Thoracic aorta (tissue), 2 donors: Measurements from ENCODE around the gene ELOVL7. TPM values are rescaled to one million over a fixed set of nuclear protein-coding genes. Genes with fewer than 3 reads are reported as not detected.

Experiments
- ATAC-seq: fragments of 150-250 bp; one replicate; pipeline ENCODE4 v1.8.0; 2017; ENCODE audit warnings: low read depth; ENCODE audit not compliant: insufficient number of reproducible peaks, low FRiP score
- DNase-seq: peaks from one replicate; pipeline ENCODE4 v3.0.0-alpha.2; 2020; ENCODE audit warnings: low spot score
- H3K27ac ChIP-seq, 2 donors: fragments of 200-600 bp; sonication (generic); 1 replicate in 1 of 2; 2 replicates in 1 of 2; pipeline ENCODE4 v1.5.1; 2016; ENCODE audit warnings: mild to moderate bottlenecking in 2 of 2, moderate library complexity in 2 of 2
- H3K27me3 ChIP-seq: fragments of 200-600 bp; sonication (generic); replicated peaks from 2 replicates; pipeline ENCODE4 v1.6.0; 2016; ENCODE audit warnings: mild to moderate bottlenecking; ENCODE audit not compliant: insufficient read depth
- H3K36me3 ChIP-seq: fragments of 200-600 bp; sonication (generic); one replicate; pipeline ENCODE4 v1.5.1; 2016
- H3K4me1 ChIP-seq, 2 donors: fragments of 200-600 bp; sonication (generic); 1 replicate in 1 of 2; 2 replicates in 1 of 2; pipeline versions ENCODE4 v1.5.1 to v1.6.0; 2016; ENCODE audit warnings: low read depth in 2 of 2, mild to moderate bottlenecking in 1 of 2; ENCODE audit not compliant: control insufficient read depth in 1 of 2
- H3K4me3 ChIP-seq: fragments of 200-600 bp; sonication (generic); 2 replicates; pipeline ENCODE4 v1.5.1; 2016; ENCODE audit warnings: mild to moderate bottlenecking
- H3K9me3 ChIP-seq: fragments of 200-600 bp; sonication (generic); 2 replicates; pipeline ENCODE4 v1.5.1; 2016
- total RNA-seq, 2 donors: library from RNA; depleted of rRNA; stranded (reverse); fragments of >200 nt; gene quantifications; one replicate each; pipeline versions ENCODE4 v1.1.0 to v1.2.3, GENCODE V29; 2016
- TF ChIP-seq, protein P1 (sequence below): fragments of 200-600 bp; sonication (generic); IDR thresholded peaks from one replicate; pipeline ENCODE4 v1.5.1; 2019; ENCODE audit warnings: antibody characterized with exemption

Gene ELOVL7
- total RNA-seq, 2 donors from 2014 or later: 3.0 to 18.5 TPM

DNA sequence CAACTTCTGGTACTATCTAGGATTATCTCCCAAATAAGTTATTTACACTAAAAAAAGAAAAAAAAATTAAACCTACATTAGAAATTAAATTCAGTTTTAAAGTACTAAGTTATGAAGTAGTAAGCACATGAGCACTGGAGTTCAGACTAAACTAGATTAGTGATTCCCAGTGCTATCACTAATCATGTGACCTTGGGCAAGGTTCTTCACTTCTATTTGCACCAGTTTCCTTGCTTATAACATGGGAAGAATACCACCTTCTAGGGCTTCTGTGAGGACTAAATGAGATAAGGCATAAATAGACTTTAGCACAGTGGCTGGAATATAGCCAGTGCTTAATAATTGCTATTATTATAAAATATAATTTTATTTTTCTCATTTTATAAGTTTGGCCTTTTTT, 10.5 kb downstream of the ELOVL7 start:
- no peak for ATAC-seq
- no peak overlapping the region for H3K4me3 ChIP-seq
- H3K9me3 ChIP-seq: no peaks in the 10 kb centered on the region
- no peaks in the 10 kb centered on the region for H3K27me3 ChIP-seq
- no peak for DNase-seq
- H3K36me3 ChIP-seq: no peaks in the 10 kb centered on the region
- TF ChIP-seq, protein P1, sequence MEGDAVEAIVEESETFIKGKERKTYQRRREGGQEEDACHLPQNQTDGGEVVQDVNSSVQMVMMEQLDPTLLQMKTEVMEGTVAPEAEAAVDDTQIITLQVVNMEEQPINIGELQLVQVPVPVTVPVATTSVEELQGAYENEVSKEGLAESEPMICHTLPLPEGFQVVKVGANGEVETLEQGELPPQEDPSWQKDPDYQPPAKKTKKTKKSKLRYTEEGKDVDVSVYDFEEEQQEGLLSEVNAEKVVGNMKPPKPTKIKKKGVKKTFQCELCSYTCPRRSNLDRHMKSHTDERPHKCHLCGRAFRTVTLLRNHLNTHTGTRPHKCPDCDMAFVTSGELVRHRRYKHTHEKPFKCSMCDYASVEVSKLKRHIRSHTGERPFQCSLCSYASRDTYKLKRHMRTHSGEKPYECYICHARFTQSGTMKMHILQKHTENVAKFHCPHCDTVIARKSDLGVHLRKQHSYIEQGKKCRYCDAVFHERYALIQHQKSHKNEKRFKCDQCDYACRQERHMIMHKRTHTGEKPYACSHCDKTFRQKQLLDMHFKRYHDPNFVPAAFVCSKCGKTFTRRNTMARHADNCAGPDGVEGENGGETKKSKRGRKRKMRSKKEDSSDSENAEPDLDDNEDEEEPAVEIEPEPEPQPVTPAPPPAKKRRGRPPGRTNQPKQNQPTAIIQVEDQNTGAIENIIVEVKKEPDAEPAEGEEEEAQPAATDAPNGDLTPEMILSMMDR: no peak
- H3K27ac ChIP-seq: no peak overlapping the region
- H3K4me1 ChIP-seq: no peaks in the 10 kb centered on the region

DNA sequence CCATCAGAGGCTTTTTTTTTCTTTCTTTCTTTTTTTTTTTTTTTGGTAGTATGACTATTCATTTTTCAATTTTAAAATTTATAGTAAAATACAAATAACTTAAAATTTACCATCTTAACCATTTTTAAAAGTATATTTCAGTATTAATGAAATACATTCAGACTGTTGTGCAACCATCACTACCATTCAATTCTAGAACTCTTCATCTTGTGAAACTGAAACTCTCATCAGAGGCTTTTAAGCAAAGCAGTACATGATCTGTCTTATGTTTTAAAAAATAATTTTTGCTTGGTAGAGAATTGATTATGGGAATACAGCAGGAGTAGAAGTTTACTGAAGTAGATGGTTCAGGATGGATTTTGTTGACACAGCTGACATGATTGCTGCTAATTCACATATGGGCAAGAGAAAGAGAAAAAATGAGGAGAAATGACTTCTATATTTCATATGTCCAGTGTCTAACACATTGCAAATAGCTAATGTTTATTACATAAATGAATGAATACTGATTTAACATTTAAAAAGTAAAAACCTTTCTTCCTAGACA, 13.4 kb downstream of the ELOVL7 start:
- no peak overlapping the region for H3K27ac ChIP-seq
- TF ChIP-seq, protein P1: no peak
- no peaks in the 10 kb centered on the region for H3K27me3 ChIP-seq
- DNase-seq: no peak
- no peaks in the 10 kb centered on the region for H3K36me3 ChIP-seq
- no peak for ATAC-seq
- no peaks in the 10 kb centered on the region for H3K4me1 ChIP-seq
- no peaks in the 10 kb centered on the region for H3K9me3 ChIP-seq
- H3K4me3 ChIP-seq: no peak overlapping the region

DNA sequence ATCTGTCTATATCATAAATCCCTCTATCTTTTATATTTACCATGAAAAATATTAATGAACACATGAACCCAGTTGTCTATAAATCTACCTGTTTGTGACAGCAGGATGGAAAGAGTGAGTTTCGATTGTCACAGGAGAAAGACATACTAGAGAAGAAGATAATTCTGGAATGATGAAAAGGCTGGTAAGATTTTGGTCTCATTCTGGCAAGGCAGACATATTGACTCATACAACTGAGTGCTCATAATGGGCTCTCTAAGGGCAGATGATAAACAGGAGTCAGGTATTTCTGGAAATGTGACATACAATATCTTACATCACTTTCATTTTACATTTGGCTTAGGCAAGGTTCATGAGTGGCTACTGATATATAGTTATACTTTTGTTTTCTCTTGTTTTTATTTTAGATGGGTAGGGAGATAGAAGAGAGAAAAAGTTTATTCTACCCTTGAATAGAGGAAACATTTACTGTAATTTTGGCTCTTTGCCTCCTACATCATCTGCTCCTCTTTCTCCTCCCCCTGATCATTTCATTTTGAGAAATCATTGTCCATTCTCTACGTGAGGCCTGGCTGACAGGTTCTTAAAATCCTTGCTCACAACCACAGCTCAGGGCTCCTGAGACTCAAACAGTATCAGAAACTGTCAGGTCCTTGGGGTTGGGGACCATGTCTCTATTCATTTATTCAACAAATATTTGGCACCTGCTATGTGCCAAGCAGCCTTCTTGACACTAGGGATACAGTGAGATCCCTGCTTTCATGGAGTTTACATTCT, 14.4 kb downstream of the ELOVL7 start:
- H3K27me3 ChIP-seq: no peaks in the 10 kb centered on the region
- H3K4me3 ChIP-seq: no peak overlapping the region
- no peak overlapping the region for H3K27ac ChIP-seq
- DNase-seq (no peak), ATAC-seq (no peak)
- H3K4me1 ChIP-seq: no peaks in the 10 kb centered on the region
- H3K36me3 ChIP-seq: no peaks in the 10 kb centered on the region
- TF ChIP-seq, protein P1: no peak
- no peaks in the 10 kb centered on the region for H3K9me3 ChIP-seq

DNA sequence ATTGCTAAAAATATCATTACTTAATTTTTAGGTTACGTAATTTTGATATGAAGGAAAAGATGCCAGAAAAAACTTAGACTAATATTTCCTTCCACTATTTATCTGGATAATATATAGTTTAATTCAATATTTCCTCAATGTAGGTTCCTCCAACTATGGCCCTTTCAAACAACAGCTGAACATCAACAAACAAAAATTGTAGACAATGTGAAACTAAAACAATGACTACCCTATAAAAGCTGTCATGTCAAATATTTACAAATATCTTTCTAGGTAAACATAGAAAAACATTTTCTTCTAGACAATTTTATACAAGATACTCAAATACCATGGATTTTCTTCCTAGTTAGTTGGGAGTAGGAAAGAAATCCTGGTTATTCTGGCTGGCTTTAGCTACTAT, 16.9 kb downstream of the ELOVL7 start:
- ATAC-seq (no peak), DNase-seq (no peak)
- no peak overlapping the region for H3K4me3 ChIP-seq
- TF ChIP-seq, protein P1: no peak
- H3K36me3 ChIP-seq: no peaks in the 10 kb centered on the region
- no peaks in the 10 kb centered on the region for H3K4me1 ChIP-seq
- no peaks in the 10 kb centered on the region for H3K27me3 ChIP-seq
- no peaks in the 10 kb centered on the region for H3K9me3 ChIP-seq
- no peak overlapping the region for H3K27ac ChIP-seq

DNA sequence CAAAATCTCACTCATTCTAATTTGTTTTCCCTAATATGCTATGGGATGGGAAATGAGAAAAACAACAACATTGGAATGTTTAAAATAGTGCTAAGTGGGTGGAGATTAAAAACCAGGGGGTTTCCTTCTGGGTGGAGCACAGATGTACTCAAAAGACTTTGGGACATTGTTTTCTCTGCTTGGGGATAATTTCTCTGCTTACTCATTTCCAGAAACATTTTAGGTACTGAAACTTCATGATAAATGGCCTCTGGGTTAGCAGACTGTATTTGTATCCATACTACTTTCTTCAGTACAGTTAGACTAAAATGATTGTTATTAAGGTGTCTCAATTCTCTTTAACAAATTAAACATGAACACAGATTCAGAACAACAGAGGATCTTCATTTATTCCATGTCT, 17.4 kb downstream of the ELOVL7 start:
- DNase-seq: no peak
- Histone ChIP-seq H3K27me3 (no peaks in the 10 kb centered on the region), H3K4me3 (no peak overlapping the region), H3K4me1 (no peaks in the 10 kb centered on the region), H3K27ac (no peak overlapping the region), H3K36me3 (no peaks in the 10 kb centered on the region), H3K9me3 (no peaks in the 10 kb centered on the region)
- TF ChIP-seq, protein P1: no peak
- no peak for ATAC-seq
